HG03159 (cell line): ENCODE measurements around the gene GPAT2.
"Not testable (repeated sequence)": the region's sequence is repeated elsewhere in the genome, so short reads cannot be mapped to it uniquely, and the experiment has no call there.

ENCODE experiments used
- ATAC-seq: cut with Tn5 transposase; IDR thresholded peaks from one replicate; pipeline ENCODE4 v1.9.1; 2021; ENCODE audit warnings: mild to moderate bottlenecking, moderate library complexity; ENCODE audit not compliant: unreplicated experiment

Gene GPAT2

GRCh38 chr2:96025194-96025492 lies 9.6 kb downstream of the GPAT2 start:
- ATAC-seq = no peak

GRCh38 chr2:96024336-96025193 lies 10.2 kb downstream of the GPAT2 start:
- ATAC-seq = no peak

GRCh38 chr2:96023701-96024100 lies 11.0 kb downstream of the GPAT2 start:
- ATAC-seq = not testable (repeated sequence)

GRCh38 chr2:96022701-96023447 lies 11.8 kb downstream of the GPAT2 start:
- peak; percentile 79 for ATAC-seq

- ATAC-seq = not testable (repeated sequence)
Observed at GRCh38 chr2:96022126-96022525, 12.6 kb downstream of the GPAT2 start.

GRCh38 chr2:96021142-96021541 lies 13.6 kb downstream of the GPAT2 start:
- ATAC-seq = not testable (repeated sequence)

- ATAC-seq = not testable (repeated sequence)
Observed at GRCh38 chr2:96019909-96020590, 14.7 kb downstream of the GPAT2 start.

GRCh38 chr2:96016321-96016720 lies 18.4 kb downstream of the GPAT2 start:
- ATAC-seq = not testable (repeated sequence)

- not testable (repeated sequence) for ATAC-seq
Observed at GRCh38 chr2:96012792-96013264, 21.9 kb downstream of the GPAT2 start.

GRCh38 chr2:96012086-96012791 lies 22.5 kb downstream of the GPAT2 start:
- ATAC-seq = not testable (repeated sequence)

GRCh38 chr2:96011129-96011455 lies 23.6 kb downstream of the GPAT2 start:
- not testable (repeated sequence) for ATAC-seq

- peak; percentile 93 for ATAC-seq
Observed at GRCh38 chr2:96010320-96011128, 24.2 kb downstream of the GPAT2 start.

GRCh38 chr2:96009833-96010232 lies 24.9 kb downstream of the GPAT2 start:
- ATAC-seq = peak; percentile 1

- ATAC-seq = not testable (repeated sequence)
Observed at GRCh38 chr2:96008051-96008450, 26.7 kb downstream of the GPAT2 start.

- ATAC-seq = not testable (repeated sequence)
Observed at GRCh38 chr2:96006248-96006647, 28.5 kb downstream of the GPAT2 start.

GRCh38 chr2:95992520-95993272 lies 42.0 kb downstream of the GPAT2 start:
- ATAC-seq = peak; percentile 51

- ATAC-seq = peak; percentile 35
Observed at GRCh38 chr2:95992102-95992501, 42.6 kb downstream of the GPAT2 start.

GRCh38 chr2:95991351-95992094 lies 43.2 kb downstream of the GPAT2 start, which contains the start of gene ANKRD36C:
ANKRD36C (minus strand) TSS chr2:95991824; CDS start chr2:95991708, 116 bp downstream.
- peak; percentile 95 for ATAC-seq
